GM23338 (cell line): ENCODE measurements around the gene HDHD3. TPM values are rescaled to one million over a fixed set of nuclear protein-coding genes. Genes with fewer than 3 reads are reported as not detected.

Source experiments
- ATAC-seq: fragments of 200-7000 bp; cut with Tn5 transposase; 3 replicates; pipeline ENCODE4 v1.9.1; 2020
- DNase-seq: peaks from one replicate; pipeline ENCODE4 v3.0.0-alpha.2; 2015; ENCODE audit warnings: low spot score
- H2AFZ ChIP-seq: fragments of 200-600 bp; sonication (generic); 2 replicates; pipeline ENCODE4 v1.8.0; 2016; ENCODE audit warnings: antibody characterized with exemption, mild to moderate bottlenecking, moderate library complexity
- H3F3A ChIP-seq: fragments of 200-600 bp; sonication (generic); replicated peaks from 2 replicates; pipeline ENCODE4 v1.8.0; 2017; ENCODE audit warnings: antibody characterized with exemption, mixed run types, low read depth
- H3K27ac ChIP-seq: fragments of 200-600 bp; sonication (generic); 2 replicates; pipeline ENCODE4 v1.6.1; 2016; ENCODE audit warnings: low read depth
- H3K27me3 ChIP-seq: fragments of 200-600 bp; sonication (generic); 2 replicates; pipeline ENCODE4 v1.8.0; 2016; ENCODE audit warnings: mild to moderate bottlenecking, mixed run types, moderate library complexity; ENCODE audit not compliant: insufficient read depth
- H3K36me3 ChIP-seq: fragments of 200-600 bp; sonication (generic); 2 replicates; pipeline ENCODE4 v1.8.0; 2016; ENCODE audit warnings: mild to moderate bottlenecking; ENCODE audit not compliant: insufficient read depth
- H3K4me1 ChIP-seq: fragments of 200-600 bp; sonication (generic); 2 replicates; pipeline ENCODE4 v1.8.0; 2016; ENCODE audit warnings: mild to moderate bottlenecking, moderate library complexity; ENCODE audit not compliant: insufficient read depth
- H3K4me2 ChIP-seq: fragments of 200-600 bp; sonication (generic); 2 replicates; pipeline ENCODE4 v1.7.1; 2017; ENCODE audit warnings: mixed run types
- H3K4me3 ChIP-seq: fragments of 200-600 bp; sonication (generic); 2 replicates; pipeline ENCODE4 v1.6.1; 2016; ENCODE audit warnings: mixed run types
- H3K79me2 ChIP-seq: fragments of 200-600 bp; sonication (generic); replicated peaks from 2 replicates; pipeline ENCODE4 v1.8.0; 2017; ENCODE audit warnings: mild to moderate bottlenecking; ENCODE audit not compliant: insufficient read depth
- H3K9me2 ChIP-seq: fragments of 200-600 bp; sonication (generic); 2 replicates; pipeline ENCODE4 v1.8.0; 2017; ENCODE audit not compliant: insufficient read depth
- H4K20me1 ChIP-seq: fragments of 200-600 bp; sonication (generic); replicated peaks from 2 replicates; pipeline ENCODE4 v1.8.0; 2017; ENCODE audit warnings: mild to moderate bottlenecking; ENCODE audit not compliant: insufficient read depth
- H3K27ac Mint-ChIP-seq: 2 replicates; pipeline ENCODE4 v1.8.0; 2020; ENCODE audit warnings: inconsistent platforms, mild to moderate bottlenecking, moderate library complexity, mixed read lengths
- H3K27me3 Mint-ChIP-seq: 3 replicates; pipeline ENCODE4 v1.8.0; 2022; ENCODE audit warnings: low read depth, mild to moderate bottlenecking, moderate library complexity, mixed read lengths, inconsistent platforms; ENCODE audit not compliant: insufficient read depth, poor library complexity
- H3K36me3 Mint-ChIP-seq: 3 replicates; pipeline ENCODE4 v1.8.0; 2021; ENCODE audit warnings: low read depth, mild to moderate bottlenecking, inconsistent platforms, moderate library complexity, mixed read lengths
- H3K4me1 Mint-ChIP-seq: 3 replicates; pipeline ENCODE4 v1.8.0; 2020; ENCODE audit warnings: mild to moderate bottlenecking, inconsistent platforms, mixed read lengths
- H3K4me3 Mint-ChIP-seq: 3 replicates; pipeline ENCODE4 v1.8.0; 2021; ENCODE audit warnings: moderate library complexity, mild to moderate bottlenecking, inconsistent platforms, mixed read lengths
- H3K9me3 Mint-ChIP-seq: 3 replicates; pipeline ENCODE4 v1.8.0; 2020; ENCODE audit warnings: moderate library complexity, mild to moderate bottlenecking, inconsistent platforms, mixed read lengths
- CREB1 ChIP-seq: fragments of 250-450 bp; sonication (Bioruptor Pico); IDR thresholded peaks from 2 replicates; pipeline ENCODE4 v1.5.0; 2020; ENCODE audit warnings: low read depth, mild to moderate bottlenecking, moderate library complexity
- EZH2 ChIP-seq: fragments of 200-600 bp; sonication (generic); IDR thresholded peaks from one replicate; pipeline ENCODE4 v1.8.0; 2017; ENCODE audit warnings: antibody characterized with exemption, mild to moderate bottlenecking, low read depth; ENCODE audit not compliant: unreplicated experiment
- EZH2phosphoT487 ChIP-seq: fragments of 200-600 bp; sonication (generic); IDR thresholded peaks from one replicate; pipeline ENCODE4 v1.8.1; 2018; ENCODE audit warnings: antibody characterized with exemption; ENCODE audit not compliant: unreplicated experiment
- JUNB ChIP-seq: IDR thresholded peaks from one replicate; pipeline ENCODE4 v1.6.1; 2016; ENCODE audit warnings: antibody characterized with exemption; ENCODE audit not compliant: unreplicated experiment
- NANOG ChIP-seq: IDR thresholded peaks from 2 replicates; pipeline ENCODE4 v1.6.1; 2016; ENCODE audit warnings: antibody characterized with exemption, borderline replicate concordance
- POLR2AphosphoS5 ChIP-seq: IDR thresholded peaks from 2 replicates; pipeline ENCODE4 v1.6.1; 2016; ENCODE audit warnings: antibody characterized with exemption, low read depth
- STAT1 ChIP-seq: IDR thresholded peaks from one replicate; pipeline ENCODE4 v1.6.1; 2016; ENCODE audit warnings: antibody characterized with exemption; ENCODE audit not compliant: unreplicated experiment
- ZNF114 ChIP-seq: fragments of 250-450 bp; sonication (Bioruptor Pico); IDR thresholded peaks from 2 replicates; pipeline ENCODE4 v1.5.0; 2020; ENCODE audit warnings: mild to moderate bottlenecking, moderate library complexity
- ZNF331 ChIP-seq: fragments of 250-450 bp; sonication (Bioruptor Pico); IDR thresholded peaks from 2 replicates; pipeline ENCODE4 v1.5.0; 2020; ENCODE audit warnings: low read depth, mild to moderate bottlenecking, moderate library complexity
- polyA plus RNA-seq: library from polyadenylated mRNA; unstranded; fragments of >200 nt; fragmentation: Nextera tagmentation; extraction: Ambion mirVana; gene quantifications from 2 replicates; pipeline ENCODE4 v1.2.1, GENCODE V29; 2016
- total RNA-seq: library from RNA; depleted of rRNA; stranded (reverse); fragments of >200 nt; shearing (Covaris generic); gene quantifications from 2 replicates; pipeline ENCODE4 v1.2.3, GENCODE V29; 2014
- TF ChIP-seq, protein P1 (sequence below): IDR thresholded peaks from one replicate; pipeline ENCODE4 v1.6.1; 2018; ENCODE audit warnings: antibody characterized with exemption; ENCODE audit not compliant: unreplicated experiment
- TF ChIP-seq, protein P2 (sequence below), 2 experiments: fragments of 200-600 bp in 1 of 2; sonication (generic) in 1 of 2; conservative IDR thresholded peaks; 2 replicates each; pipeline versions ENCODE4 v1.5.1 to v1.6.1; 2016 to 2017; ENCODE audit warnings: antibody characterized with exemption in 2 of 2, low read depth in 2 of 2, mild to moderate bottlenecking in 2 of 2, moderate library complexity in 1 of 2
- TF ChIP-seq, protein P3 (sequence below): fragments of 250-450 bp; sonication (Bioruptor Pico); IDR thresholded peaks from 2 replicates; pipeline ENCODE4 v1.5.0; 2020; ENCODE audit warnings: mild to moderate bottlenecking, moderate library complexity
- TF ChIP-seq, protein P4 (sequence below): IDR thresholded peaks from 2 replicates; pipeline ENCODE4 v1.6.1; 2016; ENCODE audit warnings: antibody characterized with exemption

Gene HDHD3
- total and polyA plus RNA-seq, 2 experiments from 2014 or later: 9.5 to 17.7 TPM

DNA sequence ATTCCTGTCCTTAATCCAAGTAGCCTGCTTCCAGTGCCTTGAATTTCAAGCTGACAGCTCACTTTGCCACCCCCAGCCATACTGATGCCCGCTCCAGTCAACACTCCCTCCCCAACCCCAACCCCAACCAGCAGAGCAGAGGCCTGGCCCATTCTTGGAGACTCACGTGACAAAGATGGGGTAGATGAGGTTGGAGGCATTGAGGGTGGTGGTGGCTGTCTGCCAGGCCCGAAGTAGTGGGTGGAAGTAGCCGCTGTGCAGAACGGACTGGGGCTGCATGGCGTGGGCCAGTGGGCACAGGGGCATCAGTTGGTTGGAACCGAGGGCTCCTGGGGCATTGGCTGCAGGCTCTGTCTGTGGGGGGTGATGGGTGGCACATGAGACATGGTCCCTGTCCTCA is 16.5 kb upstream of the HDHD3 start:
- Mint-ChIP-seq H3K36me3 (peaks cover 9% of the 10 kb centered on the region; the same call in 2 of the 3 replicates), H3K27ac (no peak overlapping the region), H3K9me3 (no peaks in the 10 kb centered on the region), H3K4me1 (no peaks in the 10 kb centered on the region), H3K4me3 (no peak overlapping the region), H3K27me3 (peaks cover 7% of the 10 kb centered on the region)
- TF ChIP-seq EZH2 (no peak), ZNF114 (CRISPR knock-in tag) (no peak), EZH2phosphoT487 (no peak), CREB1 (no peak), NANOG (no peak), STAT1 (no peak), ZNF331 (CRISPR knock-in tag) (no peak), POLR2AphosphoS5 (no peak), JUNB (no peak)
- TF ChIP-seq, protein P1, sequence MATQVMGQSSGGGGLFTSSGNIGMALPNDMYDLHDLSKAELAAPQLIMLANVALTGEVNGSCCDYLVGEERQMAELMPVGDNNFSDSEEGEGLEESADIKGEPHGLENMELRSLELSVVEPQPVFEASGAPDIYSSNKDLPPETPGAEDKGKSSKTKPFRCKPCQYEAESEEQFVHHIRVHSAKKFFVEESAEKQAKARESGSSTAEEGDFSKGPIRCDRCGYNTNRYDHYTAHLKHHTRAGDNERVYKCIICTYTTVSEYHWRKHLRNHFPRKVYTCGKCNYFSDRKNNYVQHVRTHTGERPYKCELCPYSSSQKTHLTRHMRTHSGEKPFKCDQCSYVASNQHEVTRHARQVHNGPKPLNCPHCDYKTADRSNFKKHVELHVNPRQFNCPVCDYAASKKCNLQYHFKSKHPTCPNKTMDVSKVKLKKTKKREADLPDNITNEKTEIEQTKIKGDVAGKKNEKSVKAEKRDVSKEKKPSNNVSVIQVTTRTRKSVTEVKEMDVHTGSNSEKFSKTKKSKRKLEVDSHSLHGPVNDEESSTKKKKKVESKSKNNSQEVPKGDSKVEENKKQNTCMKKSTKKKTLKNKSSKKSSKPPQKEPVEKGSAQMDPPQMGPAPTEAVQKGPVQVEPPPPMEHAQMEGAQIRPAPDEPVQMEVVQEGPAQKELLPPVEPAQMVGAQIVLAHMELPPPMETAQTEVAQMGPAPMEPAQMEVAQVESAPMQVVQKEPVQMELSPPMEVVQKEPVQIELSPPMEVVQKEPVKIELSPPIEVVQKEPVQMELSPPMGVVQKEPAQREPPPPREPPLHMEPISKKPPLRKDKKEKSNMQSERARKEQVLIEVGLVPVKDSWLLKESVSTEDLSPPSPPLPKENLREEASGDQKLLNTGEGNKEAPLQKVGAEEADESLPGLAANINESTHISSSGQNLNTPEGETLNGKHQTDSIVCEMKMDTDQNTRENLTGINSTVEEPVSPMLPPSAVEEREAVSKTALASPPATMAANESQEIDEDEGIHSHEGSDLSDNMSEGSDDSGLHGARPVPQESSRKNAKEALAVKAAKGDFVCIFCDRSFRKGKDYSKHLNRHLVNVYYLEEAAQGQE: no peak
- TF ChIP-seq, protein P2, sequence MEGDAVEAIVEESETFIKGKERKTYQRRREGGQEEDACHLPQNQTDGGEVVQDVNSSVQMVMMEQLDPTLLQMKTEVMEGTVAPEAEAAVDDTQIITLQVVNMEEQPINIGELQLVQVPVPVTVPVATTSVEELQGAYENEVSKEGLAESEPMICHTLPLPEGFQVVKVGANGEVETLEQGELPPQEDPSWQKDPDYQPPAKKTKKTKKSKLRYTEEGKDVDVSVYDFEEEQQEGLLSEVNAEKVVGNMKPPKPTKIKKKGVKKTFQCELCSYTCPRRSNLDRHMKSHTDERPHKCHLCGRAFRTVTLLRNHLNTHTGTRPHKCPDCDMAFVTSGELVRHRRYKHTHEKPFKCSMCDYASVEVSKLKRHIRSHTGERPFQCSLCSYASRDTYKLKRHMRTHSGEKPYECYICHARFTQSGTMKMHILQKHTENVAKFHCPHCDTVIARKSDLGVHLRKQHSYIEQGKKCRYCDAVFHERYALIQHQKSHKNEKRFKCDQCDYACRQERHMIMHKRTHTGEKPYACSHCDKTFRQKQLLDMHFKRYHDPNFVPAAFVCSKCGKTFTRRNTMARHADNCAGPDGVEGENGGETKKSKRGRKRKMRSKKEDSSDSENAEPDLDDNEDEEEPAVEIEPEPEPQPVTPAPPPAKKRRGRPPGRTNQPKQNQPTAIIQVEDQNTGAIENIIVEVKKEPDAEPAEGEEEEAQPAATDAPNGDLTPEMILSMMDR (conservative IDR thresholded peaks at IDR 0.05; ENCODE audit: low read depth in 2 of 2): no peak
- TF ChIP-seq, protein P3, sequence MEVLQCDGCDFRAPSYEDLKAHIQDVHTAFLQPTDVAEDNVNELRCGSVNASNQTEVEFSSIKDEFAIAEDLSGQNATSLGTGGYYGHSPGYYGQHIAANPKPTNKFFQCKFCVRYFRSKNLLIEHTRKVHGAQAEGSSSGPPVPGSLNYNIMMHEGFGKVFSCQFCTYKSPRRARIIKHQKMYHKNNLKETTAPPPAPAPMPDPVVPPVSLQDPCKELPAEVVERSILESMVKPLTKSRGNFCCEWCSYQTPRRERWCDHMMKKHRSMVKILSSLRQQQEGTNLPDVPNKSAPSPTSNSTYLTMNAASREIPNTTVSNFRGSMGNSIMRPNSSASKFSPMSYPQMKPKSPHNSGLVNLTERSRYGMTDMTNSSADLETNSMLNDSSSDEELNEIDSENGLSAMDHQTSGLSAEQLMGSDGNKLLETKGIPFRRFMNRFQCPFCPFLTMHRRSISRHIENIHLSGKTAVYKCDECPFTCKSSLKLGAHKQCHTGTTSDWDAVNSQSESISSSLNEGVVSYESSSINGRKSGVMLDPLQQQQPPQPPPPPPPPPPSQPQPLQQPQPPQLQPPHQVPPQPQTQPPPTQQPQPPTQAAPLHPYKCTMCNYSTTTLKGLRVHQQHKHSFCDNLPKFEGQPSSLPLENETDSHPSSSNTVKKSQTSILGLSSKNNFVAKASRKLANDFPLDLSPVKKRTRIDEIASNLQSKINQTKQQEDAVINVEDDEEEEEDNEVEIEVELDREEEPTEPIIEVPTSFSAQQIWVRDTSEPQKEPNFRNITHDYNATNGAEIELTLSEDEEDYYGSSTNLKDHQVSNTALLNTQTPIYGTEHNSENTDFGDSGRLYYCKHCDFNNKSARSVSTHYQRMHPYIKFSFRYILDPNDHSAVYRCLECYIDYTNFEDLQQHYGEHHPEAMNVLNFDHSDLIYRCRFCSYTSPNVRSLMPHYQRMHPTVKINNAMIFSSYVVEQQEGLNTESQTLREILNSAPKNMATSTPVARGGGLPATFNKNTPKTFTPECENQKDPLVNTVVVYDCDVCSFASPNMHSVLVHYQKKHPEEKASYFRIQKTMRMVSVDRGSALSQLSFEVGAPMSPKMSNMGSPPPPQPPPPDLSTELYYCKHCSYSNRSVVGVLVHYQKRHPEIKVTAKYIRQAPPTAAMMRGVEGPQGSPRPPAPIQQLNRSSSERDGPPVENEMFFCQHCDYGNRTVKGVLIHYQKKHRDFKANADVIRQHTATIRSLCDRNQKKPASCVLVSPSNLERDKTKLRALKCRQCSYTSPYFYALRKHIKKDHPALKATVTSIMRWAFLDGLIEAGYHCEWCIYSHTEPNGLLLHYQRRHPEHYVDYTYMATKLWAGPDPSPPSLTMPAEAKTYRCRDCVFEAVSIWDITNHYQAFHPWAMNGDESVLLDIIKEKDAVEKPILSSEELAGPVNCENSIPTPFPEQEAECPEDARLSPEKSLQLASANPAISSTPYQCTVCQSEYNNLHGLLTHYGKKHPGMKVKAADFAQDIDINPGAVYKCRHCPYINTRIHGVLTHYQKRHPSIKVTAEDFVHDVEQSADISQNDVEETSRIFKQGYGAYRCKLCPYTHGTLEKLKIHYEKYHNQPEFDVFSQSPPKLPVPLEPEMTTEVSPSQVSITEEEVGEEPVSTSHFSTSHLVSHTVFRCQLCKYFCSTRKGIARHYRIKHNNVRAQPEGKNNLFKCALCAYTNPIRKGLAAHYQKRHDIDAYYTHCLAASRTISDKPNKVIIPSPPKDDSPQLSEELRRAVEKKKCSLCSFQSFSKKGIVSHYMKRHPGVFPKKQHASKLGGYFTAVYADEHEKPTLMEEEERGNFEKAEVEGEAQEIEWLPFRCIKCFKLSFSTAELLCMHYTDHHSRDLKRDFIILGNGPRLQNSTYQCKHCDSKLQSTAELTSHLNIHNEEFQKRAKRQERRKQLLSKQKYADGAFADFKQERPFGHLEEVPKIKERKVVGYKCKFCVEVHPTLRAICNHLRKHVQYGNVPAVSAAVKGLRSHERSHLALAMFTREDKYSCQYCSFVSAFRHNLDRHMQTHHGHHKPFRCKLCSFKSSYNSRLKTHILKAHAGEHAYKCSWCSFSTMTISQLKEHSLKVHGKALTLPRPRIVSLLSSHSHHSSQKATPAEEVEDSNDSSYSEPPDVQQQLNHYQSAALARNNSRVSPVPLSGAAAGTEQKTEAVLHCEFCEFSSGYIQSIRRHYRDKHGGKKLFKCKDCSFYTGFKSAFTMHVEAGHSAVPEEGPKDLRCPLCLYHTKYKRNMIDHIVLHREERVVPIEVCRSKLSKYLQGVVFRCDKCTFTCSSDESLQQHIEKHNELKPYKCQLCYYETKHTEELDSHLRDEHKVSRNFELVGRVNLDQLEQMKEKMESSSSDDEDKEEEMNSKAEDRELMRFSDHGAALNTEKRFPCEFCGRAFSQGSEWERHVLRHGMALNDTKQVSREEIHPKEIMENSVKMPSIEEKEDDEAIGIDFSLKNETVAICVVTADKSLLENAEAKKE (CRISPR knock-in tag): no peak
- TF ChIP-seq, protein P4, sequence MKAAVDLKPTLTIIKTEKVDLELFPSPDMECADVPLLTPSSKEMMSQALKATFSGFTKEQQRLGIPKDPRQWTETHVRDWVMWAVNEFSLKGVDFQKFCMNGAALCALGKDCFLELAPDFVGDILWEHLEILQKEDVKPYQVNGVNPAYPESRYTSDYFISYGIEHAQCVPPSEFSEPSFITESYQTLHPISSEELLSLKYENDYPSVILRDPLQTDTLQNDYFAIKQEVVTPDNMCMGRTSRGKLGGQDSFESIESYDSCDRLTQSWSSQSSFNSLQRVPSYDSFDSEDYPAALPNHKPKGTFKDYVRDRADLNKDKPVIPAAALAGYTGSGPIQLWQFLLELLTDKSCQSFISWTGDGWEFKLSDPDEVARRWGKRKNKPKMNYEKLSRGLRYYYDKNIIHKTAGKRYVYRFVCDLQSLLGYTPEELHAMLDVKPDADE: no peak
- Histone ChIP-seq H3K27ac (no peak overlapping the region), H3K4me3 (no peak overlapping the region), H3K79me2 (no peaks in the 10 kb centered on the region), H3K27me3 (no peaks in the 10 kb centered on the region), H3K9me2 (no peaks in the 10 kb centered on the region), H4K20me1 (0 out of 2 replicates have a peak, but pooled peaks cover 2% of the 10 kb centered on the region), H3K4me2 (no peak overlapping the region), H3F3A (no peaks in the 10 kb centered on the region), H3K36me3 (no peaks in the 10 kb centered on the region), H2AFZ (no peak overlapping the region), H3K4me1 (no peaks in the 10 kb centered on the region)
- ATAC-seq: no peak
- no peak for DNase-seq
